ENCODE results near the gene ESYT1.
A peak's percentile ranks its signal among the peaks of the same experiment; 100 is the strongest.

The ESYT1 gene

GRCh38 chr12:56119361-56119796, 8.7 kb upstream of the ESYT1 start:
- TF ChIP-seq CTCF (IDR thresholded peaks at IDR 0.05; ENCODE audit: control insufficient read depth, extremely low read depth, insufficient read depth), result peak; percentile 82
- peak overlapping the region; percentile 96 for H3K4me3 ChIP-seq (ENCODE audit: low read depth, low read length)
- peak; percentile 74 for DNase-seq (ENCODE audit: low read depth)

GRCh38 chr12:56120158-56120846, 7.8 kb upstream of the ESYT1 start:
- no peak overlapping the region for H3K4me3 ChIP-seq (ENCODE audit: low read depth, low read length)
- no peak for TF ChIP-seq CTCF (IDR thresholded peaks at IDR 0.05; ENCODE audit: control insufficient read depth, extremely low read depth, insufficient read depth)
- DNase-seq (ENCODE audit: low read depth), result no peak

GRCh38 chr12:56121204-56121870, 6.7 kb upstream of the ESYT1 start:
- no peak for DNase-seq (ENCODE audit: low read depth)
- no peak overlapping the region for H3K4me3 ChIP-seq (ENCODE audit: low read depth, low read length)
- no peak for TF ChIP-seq CTCF (IDR thresholded peaks at IDR 0.05; ENCODE audit: control insufficient read depth, extremely low read depth, insufficient read depth)

GRCh38 chr12:56122637-56123036, 5.4 kb upstream of the ESYT1 start:
- DNase-seq (ENCODE audit: low read depth), result no peak
- H3K4me3 ChIP-seq (ENCODE audit: low read depth, low read length), result no peak overlapping the region
- no peak for TF ChIP-seq CTCF (IDR thresholded peaks at IDR 0.05; ENCODE audit: control insufficient read depth, extremely low read depth, insufficient read depth)

- no peak for TF ChIP-seq CTCF (IDR thresholded peaks at IDR 0.05; ENCODE audit: control insufficient read depth, extremely low read depth, insufficient read depth)
- H3K4me3 ChIP-seq (ENCODE audit: low read depth, low read length), result no peak overlapping the region
- no peak for DNase-seq (ENCODE audit: low read depth)
Observed at GRCh38 chr12:56124133-56124532, 3.9 kb upstream of the ESYT1 start.

- peak overlapping the region; percentile 49 for H3K4me3 ChIP-seq (ENCODE audit: low read depth, low read length)
- no peak for DNase-seq (ENCODE audit: low read depth)
- TF ChIP-seq CTCF (IDR thresholded peaks at IDR 0.05; ENCODE audit: control insufficient read depth, extremely low read depth, insufficient read depth), result no peak
Observed at GRCh38 chr12:56126732-56127239, 1.3 kb upstream of the ESYT1 start.

Data from LNCaP clone FGC (cell line).